Immature natural killer cell (primary cell): ENCODE measurements around the gene KRT8. TPM values are rescaled to one million over a fixed set of nuclear protein-coding genes. Genes with fewer than 3 reads are reported as not detected.

ENCODE experiments used
- DNase-seq, 3 donors: peaks; one replicate each; pipeline ENCODE4 v3.0.0; 2022; ENCODE audit warnings: mixed read lengths in 1 of 3
- H3K27ac Mint-ChIP-seq, 6 donors: one replicate each; pipeline ENCODE4 v1.8.0; 2020; ENCODE audit warnings: mixed read lengths in 6 of 6, mild to moderate bottlenecking in 5 of 6, inconsistent platforms in 4 of 6, moderate library complexity in 3 of 6
- H3K27me3 Mint-ChIP-seq, 3 donors: one replicate each; pipeline ENCODE4 v1.8.0; 2020 to 2021; ENCODE audit warnings: low read depth in 3 of 3, mild to moderate bottlenecking in 3 of 3, mixed read lengths in 3 of 3, moderate library complexity in 3 of 3, inconsistent platforms in 1 of 3
- H3K36me3 Mint-ChIP-seq, 3 donors: one replicate each; pipeline ENCODE4 v1.8.0; 2020; ENCODE audit warnings: mixed read lengths in 3 of 3, inconsistent platforms in 2 of 3, mild to moderate bottlenecking in 2 of 3
- H3K4me1 Mint-ChIP-seq, 2 donors: one replicate each; pipeline ENCODE4 v1.8.0; 2020; ENCODE audit warnings: inconsistent platforms in 2 of 2, mild to moderate bottlenecking in 2 of 2, mixed read lengths in 2 of 2, moderate library complexity in 1 of 2
- H3K4me3 Mint-ChIP-seq, 5 donors: one replicate each; pipeline ENCODE4 v1.8.0; 2020; ENCODE audit warnings: mild to moderate bottlenecking in 5 of 5, mixed read lengths in 5 of 5, inconsistent platforms in 3 of 5, moderate library complexity in 3 of 5
- H3K9me3 Mint-ChIP-seq, 6 donors: one replicate each; pipeline ENCODE4 v1.8.0; 2020; ENCODE audit warnings: mild to moderate bottlenecking in 6 of 6, mixed read lengths in 6 of 6, inconsistent platforms in 4 of 6, moderate library complexity in 3 of 6
- polyA plus RNA-seq, 3 donors: library from polyadenylated mRNA; unstranded; fragments of 300-500 nt; fragmentation: Illumina TruSeq; gene quantifications; one replicate each; pipeline ENCODE4 v1.2.3, GENCODE V29; 2021

Gene KRT8
- polyA plus RNA-seq, 3 donors from 2014 or later = not detected

DNA sequence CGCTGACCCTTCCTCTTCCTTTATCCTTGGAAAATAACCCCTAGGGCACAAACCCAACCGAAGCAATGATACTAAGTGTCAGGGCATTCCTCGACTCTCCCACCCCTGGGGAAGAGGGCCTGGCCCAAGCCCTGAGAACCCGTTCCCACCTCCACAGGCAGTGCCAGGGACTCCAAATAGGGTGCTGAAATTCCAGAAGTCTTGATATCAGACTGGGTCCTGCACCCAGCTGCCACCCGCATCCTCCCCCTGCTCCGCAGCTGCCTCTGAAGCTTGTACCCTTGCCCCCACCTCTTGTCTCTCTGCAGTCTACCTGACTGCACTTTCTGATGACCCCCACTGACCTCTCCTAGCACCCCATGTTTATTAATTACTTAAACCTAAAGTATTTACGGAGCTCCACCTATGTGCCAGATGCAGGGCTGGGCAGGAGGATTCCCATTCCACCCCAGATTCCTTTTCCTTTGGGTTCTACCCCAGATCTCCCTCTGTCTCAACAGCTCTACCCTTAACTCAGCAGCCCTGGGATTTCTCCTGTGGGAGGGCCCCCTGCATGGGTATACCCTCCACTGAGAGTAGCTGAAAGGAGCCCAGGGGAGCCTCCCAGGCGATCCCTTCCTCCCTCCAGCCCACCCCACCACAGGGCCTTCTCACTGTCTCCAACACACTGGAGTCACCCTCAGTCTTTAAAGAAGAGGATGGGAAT, 40.0 kb upstream of the KRT8 start:
- H3K27me3 Mint-ChIP-seq = peaks cover 8 to 16% (median 12%) of the 10 kb centered on the region in 3 donors
- peaks cover 0 to 2% (median 0%) of the 10 kb centered on the region in 6 donors for H3K9me3 Mint-ChIP-seq
- H3K4me3 Mint-ChIP-seq = no peak overlapping the region
- no peak overlapping the region for H3K27ac Mint-ChIP-seq
- no peak for DNase-seq
- H3K36me3 Mint-ChIP-seq = peaks cover 0 to 2% (median 0%) of the 10 kb centered on the region in 3 donors
- H3K4me1 Mint-ChIP-seq = peaks cover 1 to 10% of the 10 kb centered on the region in 2 donors

DNA sequence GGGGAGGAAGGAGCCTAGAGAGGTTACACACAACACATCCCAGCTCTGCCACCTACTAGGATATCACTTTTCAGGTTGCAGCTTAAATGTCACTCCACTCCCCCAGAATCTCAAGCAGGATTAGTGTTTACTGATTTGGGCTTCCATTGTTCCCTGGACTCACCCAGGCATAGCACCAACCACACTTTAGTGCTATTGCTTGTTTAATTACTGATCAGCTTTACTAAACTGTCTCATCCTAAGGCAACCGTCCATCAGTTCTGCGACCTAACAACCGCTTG, 38.0 kb upstream of the KRT8 start:
- Mint-ChIP-seq H3K36me3 (peaks cover 0 to 6% (median 0%) of the 10 kb centered on the region in 3 donors), H3K9me3 (peaks cover 0 to 2% (median 0%) of the 10 kb centered on the region in 6 donors), H3K4me1 (peaks cover 0 to 1% of the 10 kb centered on the region in 2 donors), H3K4me3 (no peak overlapping the region), H3K27ac (no peak overlapping the region), H3K27me3 (peaks cover 2 to 10% (median 7%) of the 10 kb centered on the region in 3 donors)
- DNase-seq = no peak

DNA sequence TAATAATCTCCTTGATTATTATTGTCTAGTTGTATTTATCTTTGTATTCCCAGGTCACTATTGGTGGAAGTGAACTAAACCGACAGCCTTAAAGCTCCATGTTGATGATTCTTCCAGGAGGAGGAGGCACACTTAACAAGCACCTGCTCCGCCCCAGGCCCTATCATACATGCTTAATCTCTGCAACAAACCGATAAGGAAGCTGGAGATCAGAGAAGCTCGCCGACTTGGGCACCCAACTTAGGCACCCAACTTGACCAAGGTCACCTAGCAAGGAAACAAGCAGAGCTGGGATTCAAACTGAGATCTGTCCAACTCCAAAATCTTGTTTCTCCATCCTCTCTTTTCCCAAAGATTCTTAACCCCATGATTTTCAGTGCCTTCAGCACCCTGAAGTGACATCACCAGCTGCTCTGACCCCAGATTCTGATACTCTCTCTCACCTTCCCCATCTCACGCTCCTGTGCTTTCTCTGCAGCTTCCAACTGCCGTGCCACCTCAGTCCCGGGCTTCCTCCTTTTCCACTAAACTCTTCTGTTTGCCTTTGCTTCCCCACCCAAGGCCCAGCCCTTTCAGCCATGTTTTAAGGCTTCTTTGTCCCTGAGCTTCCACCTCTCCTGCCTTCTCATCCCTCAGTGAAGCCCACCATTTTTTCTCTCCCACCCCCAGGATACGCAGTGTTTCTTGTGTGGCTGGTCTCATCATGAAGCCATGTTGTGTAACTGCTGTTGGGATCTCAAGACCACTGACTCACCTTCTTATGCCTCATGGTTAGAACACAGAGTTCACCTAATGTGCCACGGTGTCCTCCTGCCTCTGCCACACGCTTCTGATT, 37.4 kb upstream of the KRT8 start:
- Mint-ChIP-seq H3K9me3 (peaks cover 0 to 2% (median 0%) of the 10 kb centered on the region in 6 donors), H3K36me3 (peaks cover 0 to 6% (median 0%) of the 10 kb centered on the region in 3 donors), H3K27me3 (peaks cover 2 to 10% (median 7%) of the 10 kb centered on the region in 3 donors), H3K4me1 (no peaks in the 10 kb centered on the region), H3K27ac (no peak overlapping the region), H3K4me3 (no peak overlapping the region)
- DNase-seq = no peak

DNA sequence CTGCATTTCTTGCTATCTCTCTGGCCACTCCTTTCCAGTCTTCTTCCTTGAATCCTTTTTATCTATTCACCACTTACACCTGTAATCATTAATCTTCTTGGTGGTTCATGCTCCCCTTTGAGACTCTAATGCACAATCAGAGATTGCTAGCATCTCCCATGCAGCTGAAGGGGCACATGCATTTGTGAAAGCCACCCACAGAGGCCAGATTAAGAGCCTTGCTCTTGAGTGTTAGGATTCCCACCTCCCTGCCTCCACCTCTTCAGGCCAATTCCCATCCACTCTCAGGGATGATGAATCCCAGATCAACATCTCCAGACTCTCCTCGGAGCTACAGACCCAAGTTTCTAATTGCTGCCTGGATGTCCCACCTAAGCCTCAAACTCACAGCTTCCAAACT, 24.7 kb upstream of the KRT8 start:
- Mint-ChIP-seq H3K4me1 (no peaks in the 10 kb centered on the region), H3K27me3 (peaks cover 0 to 10% (median 8%) of the 10 kb centered on the region in 3 donors), H3K9me3 (no peaks in the 10 kb centered on the region), H3K27ac (no peak overlapping the region), H3K36me3 (peaks cover 0 to 3% (median 0%) of the 10 kb centered on the region in 3 donors), H3K4me3 (no peak overlapping the region)
- no peak for DNase-seq

DNA sequence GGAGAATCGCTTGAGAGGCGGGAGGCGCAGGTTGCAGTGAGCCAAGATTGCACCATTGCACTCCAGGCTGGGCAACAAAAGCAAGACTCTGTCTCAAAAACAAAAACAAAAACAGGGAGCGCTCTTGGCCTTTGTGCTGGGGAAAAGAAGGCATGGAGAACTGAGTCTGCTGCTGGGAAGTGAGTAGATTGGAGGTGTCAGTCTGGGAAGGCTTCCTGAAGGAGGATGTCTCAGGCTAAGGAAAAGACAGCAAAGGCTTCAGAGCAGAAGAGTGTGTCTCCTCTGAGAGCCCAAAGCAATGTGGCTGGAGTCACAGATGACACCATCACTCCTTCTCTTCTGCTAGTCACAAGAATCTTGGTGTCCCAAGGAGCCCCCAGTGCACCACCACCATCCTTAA, 23.1 kb upstream of the KRT8 start:
- peaks cover 0 to 3% (median 0%) of the 10 kb centered on the region in 3 donors for H3K36me3 Mint-ChIP-seq
- DNase-seq = no peak
- H3K4me1 Mint-ChIP-seq = no peaks in the 10 kb centered on the region
- H3K4me3 Mint-ChIP-seq = no peak overlapping the region
- peaks cover 0 to 10% (median 8%) of the 10 kb centered on the region in 3 donors for H3K27me3 Mint-ChIP-seq
- no peaks in the 10 kb centered on the region for H3K9me3 Mint-ChIP-seq
- no peak overlapping the region for H3K27ac Mint-ChIP-seq

DNA sequence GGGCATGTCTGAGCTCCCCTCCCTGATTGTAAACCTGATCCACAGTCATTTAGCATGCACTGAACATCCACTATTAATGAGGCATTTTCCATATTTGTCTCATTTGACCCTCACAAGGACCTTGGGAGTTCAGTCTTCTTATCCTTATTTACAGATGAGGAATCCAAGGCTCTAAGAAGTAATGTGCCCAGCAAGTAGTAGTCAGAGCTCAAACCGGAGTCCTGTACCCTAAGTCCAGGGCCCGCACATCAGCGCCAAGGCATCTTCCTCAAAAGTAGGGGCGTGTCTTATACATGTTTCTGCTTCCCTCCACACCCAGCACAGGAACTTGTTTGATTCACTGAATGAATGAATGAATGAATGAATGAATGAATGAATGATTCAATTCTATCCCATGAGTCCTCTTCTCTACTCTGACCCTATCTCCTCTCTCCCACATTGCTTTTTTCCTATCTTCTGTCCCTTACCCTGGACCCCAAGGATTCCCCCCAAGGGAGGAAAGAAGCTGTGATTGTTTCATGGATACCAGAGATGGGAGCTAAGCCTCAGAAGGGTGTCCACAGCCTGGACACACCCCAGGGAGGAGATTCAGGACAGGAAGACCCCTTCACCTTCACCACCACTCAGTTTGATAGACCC, 21.8 kb upstream of the KRT8 start:
- Mint-ChIP-seq H3K4me1 (no peaks in the 10 kb centered on the region), H3K36me3 (peaks cover 0 to 3% (median 0%) of the 10 kb centered on the region in 3 donors), H3K9me3 (no peaks in the 10 kb centered on the region), H3K27ac (no peak overlapping the region), H3K27me3 (peaks cover 0 to 8% (median 7%) of the 10 kb centered on the region in 3 donors), H3K4me3 (no peak overlapping the region)
- no peak for DNase-seq

DNA sequence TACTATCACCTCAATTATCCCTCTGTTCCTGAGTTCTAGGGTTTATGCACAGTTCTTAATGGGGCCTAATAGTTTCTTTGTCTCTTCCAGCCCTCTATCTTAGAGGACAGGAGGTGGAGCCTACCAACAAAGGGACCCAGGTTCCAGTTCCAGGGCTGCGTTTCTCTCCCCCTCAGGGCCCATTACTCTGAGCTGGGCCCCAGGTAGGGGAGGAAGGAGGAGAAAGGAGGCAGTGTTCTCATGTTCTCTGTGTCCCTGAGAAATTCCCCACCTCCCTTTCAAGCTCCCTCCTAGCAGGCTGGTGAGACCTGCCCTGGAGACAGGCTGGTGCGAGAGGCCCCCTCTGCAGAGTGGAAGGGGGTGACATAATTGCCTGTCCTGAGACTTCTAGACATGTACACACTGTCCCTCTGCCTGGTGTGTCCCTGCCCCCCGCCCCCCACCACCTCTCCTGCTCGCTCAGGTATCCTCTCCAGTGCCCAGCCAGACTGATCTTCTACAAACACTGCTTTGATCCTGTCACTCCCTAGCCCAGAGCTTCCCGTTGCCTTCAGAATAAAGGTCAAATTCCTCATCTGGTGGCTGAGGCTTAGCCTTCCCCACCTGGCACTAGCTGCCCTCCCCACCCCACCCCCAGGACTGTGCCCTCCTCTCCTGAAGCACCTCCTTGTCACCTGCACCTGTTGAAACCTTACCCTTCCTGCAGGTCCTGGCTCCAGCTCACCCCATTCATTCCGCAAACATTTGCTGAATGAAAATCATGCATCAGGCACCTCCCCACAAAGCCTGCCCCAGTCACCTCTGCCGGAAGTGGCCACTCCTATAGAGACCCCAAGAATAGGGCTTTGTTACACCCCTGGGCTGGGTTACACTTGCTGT, 21.1 kb upstream of the KRT8 start:
- H3K27me3 Mint-ChIP-seq = peaks cover 0 to 8% (median 5%) of the 10 kb centered on the region in 3 donors
- no peak overlapping the region for H3K27ac Mint-ChIP-seq
- H3K4me3 Mint-ChIP-seq = no peak overlapping the region
- no peaks in the 10 kb centered on the region for H3K9me3 Mint-ChIP-seq
- DNase-seq = no peak
- H3K36me3 Mint-ChIP-seq = peaks cover 0 to 3% (median 0%) of the 10 kb centered on the region in 3 donors
- no peaks in the 10 kb centered on the region for H3K4me1 Mint-ChIP-seq

DNA sequence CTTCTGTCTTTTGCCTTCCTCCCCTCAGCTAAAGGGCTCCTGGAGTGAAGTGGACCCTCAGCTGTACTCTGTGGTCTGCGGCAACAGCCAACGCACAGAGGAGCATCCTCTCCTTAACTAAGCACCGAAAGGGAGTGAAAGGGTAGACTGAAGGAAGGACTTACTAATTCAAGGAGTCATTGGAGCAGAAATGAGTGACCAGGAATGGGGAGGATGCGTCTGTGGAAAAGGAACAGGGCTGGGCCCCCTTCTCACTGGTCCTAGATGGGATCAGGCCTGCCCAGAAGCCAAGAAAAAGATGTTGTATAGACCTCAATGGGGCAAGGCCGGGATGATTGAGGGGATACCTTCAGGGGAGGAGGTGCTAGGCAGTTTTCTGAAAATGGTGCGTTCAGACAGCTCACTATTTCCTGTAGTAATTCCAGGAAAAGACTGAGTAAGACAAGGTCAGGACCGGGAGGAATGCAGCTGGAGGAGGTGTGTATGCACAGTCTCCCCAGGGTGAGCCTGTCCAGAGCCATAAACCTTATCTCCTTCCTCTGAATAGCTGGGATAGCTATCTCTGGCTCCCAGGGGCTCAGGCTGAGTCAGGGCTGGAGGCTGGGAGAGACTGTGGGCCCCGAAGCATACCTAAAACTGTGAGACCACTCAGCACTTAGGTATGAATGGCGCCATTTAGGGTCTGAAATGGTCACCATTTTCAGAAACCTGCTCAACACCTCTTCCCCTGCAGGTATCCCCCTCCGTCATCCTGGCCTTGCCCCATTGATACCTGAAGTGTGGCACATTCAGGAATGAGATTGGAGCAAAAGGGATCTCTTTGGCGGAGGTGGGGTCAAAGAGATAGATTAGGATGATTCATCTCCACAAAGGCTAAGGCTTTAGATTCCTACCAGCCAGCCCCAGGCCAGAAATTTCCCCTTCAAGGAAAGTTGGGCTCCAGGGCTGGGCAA, 20.2 kb upstream of the KRT8 start:
- Mint-ChIP-seq H3K36me3 (peaks cover 0 to 3% (median 0%) of the 10 kb centered on the region in 3 donors), H3K27me3 (peaks cover 0 to 8% (median 2%) of the 10 kb centered on the region in 3 donors), H3K27ac (no peak overlapping the region), H3K4me3 (no peak overlapping the region), H3K4me1 (no peaks in the 10 kb centered on the region), H3K9me3 (no peaks in the 10 kb centered on the region)
- DNase-seq = no peak

DNA sequence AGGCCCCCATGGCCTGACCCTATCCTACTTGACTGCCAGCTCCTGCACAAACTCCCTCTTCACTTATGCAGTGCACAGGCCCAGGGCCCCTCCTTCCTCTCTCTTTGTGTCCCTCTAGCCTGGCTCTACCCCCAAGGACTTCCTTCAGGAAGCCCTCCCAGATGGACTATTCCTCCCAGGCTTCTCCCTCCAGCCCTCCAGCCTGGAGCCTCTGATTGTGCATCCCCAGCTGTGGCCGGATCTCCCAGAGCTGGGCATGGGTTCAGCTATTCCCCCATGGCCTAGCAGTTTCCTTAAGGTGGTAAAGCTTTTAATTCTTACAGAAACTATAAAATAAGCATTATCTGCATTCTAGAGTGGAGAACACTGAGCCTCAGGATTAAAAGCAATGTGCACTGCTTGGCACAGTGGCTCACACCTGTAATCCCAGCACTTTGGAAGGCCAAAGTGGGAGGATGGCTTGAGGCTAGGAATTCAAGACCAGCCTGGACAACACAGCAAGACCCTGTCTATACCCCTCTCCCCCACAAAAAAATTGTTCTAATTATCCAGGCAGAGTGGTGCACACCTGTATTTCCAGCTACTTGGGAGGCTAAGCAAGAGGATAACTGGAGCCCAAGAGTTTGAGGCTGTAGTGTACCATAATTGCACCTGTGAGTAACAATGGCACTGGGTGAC, 16.8 kb upstream of the KRT8 start:
- H3K4me1 Mint-ChIP-seq = no peaks in the 10 kb centered on the region
- no peaks in the 10 kb centered on the region for H3K36me3 Mint-ChIP-seq
- H3K27ac Mint-ChIP-seq = no peak overlapping the region
- no peak for DNase-seq
- no peak overlapping the region for H3K4me3 Mint-ChIP-seq
- peaks cover 2 to 8% (median 3%) of the 10 kb centered on the region in 3 donors for H3K27me3 Mint-ChIP-seq
- H3K9me3 Mint-ChIP-seq = no peaks in the 10 kb centered on the region

DNA sequence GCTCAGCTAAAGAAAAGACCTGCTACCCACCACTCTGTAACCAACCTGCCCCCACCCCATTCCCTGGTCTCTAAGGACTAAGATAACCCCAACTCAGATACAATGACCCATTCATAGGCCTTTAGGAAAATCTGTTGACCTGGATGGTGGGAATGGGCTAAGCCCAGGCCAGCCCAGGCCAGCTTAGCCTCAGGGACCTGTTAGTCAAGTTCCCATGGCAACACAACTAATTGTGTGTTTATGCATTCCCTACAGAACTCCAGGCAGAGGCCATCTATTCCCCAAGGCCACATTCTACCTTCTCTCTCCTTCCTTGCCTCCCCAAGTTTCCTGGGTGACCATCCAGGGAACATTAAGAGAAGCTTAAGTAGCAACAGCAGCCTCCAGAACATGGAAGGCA, 16.1 kb upstream of the KRT8 start:
- no peak overlapping the region for H3K4me3 Mint-ChIP-seq
- H3K4me1 Mint-ChIP-seq = no peaks in the 10 kb centered on the region
- no peaks in the 10 kb centered on the region for H3K36me3 Mint-ChIP-seq
- H3K27me3 Mint-ChIP-seq = peaks cover 2 to 8% (median 3%) of the 10 kb centered on the region in 3 donors
- H3K9me3 Mint-ChIP-seq = no peaks in the 10 kb centered on the region
- no peak for DNase-seq
- H3K27ac Mint-ChIP-seq = no peak overlapping the region

DNA sequence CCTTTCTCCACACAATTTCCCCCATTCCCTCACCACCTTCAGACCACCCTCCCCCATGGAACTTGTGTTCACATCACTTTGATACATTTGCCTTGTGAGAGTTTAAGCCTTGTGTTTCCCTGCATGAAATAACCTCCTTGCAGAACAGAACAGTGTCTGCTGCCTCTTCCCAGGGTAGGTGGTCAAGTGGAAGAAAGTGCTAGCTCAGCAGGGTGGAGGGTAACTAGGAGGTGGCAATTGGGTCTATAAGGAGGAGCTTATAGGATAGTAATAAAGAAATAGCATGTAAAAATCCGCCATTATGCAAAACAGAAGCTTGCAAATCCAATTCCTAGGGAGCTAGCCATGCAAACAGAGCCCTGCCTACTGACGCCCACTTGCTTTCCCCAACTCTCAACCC, 13.9 kb upstream of the KRT8 start:
- no peaks in the 10 kb centered on the region for H3K4me1 Mint-ChIP-seq
- H3K27me3 Mint-ChIP-seq = peaks cover 1 to 6% (median 2%) of the 10 kb centered on the region in 3 donors
- H3K9me3 Mint-ChIP-seq = no peaks in the 10 kb centered on the region
- no peak overlapping the region for H3K4me3 Mint-ChIP-seq
- no peaks in the 10 kb centered on the region for H3K36me3 Mint-ChIP-seq
- no peak for DNase-seq
- H3K27ac Mint-ChIP-seq = no peak overlapping the region

DNA sequence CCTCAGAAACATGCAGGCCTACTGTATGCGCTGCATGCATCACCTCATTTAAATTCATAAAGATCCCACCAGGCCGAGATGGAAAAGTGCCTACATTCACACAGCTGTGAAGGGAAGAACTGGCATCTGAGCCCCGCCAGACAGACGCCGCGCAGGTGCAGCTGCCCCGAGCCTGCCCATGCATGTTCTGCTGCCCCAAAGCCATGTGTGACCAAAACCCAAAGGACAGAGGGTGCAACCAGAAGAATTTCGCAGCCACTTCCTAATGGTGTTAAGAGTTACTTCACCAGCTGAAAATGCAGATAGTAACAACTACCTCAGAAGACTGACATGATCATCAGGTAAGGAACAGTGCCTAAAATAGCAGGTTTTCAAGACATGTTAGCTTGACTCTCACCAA, 13.5 kb upstream of the KRT8 start:
- H3K27ac Mint-ChIP-seq = no peak overlapping the region
- DNase-seq = no peak
- H3K4me3 Mint-ChIP-seq = no peak overlapping the region
- no peaks in the 10 kb centered on the region for H3K9me3 Mint-ChIP-seq
- no peaks in the 10 kb centered on the region for H3K36me3 Mint-ChIP-seq
- no peaks in the 10 kb centered on the region for H3K4me1 Mint-ChIP-seq
- peaks cover 1 to 10% (median 2%) of the 10 kb centered on the region in 3 donors for H3K27me3 Mint-ChIP-seq
